HG02798 (cell line): ENCODE measurements around the gene MARCHF2.
A peak's percentile ranks its signal among the peaks of the same experiment; 100 is the strongest.

Experiments used
- ATAC-seq: cut with Tn5 transposase; IDR thresholded peaks from one replicate; pipeline ENCODE4 v1.9.1; 2021; ENCODE audit warnings: mild to moderate bottlenecking; ENCODE audit not compliant: unreplicated experiment, poor library complexity

MARCHF2 gene

GRCh38 chr19:8469613-8470368 is 56.7 kb downstream of the MARCHF2 start:
- ATAC-seq, result no peak

- ATAC-seq, result peak; percentile 57
Measured at GRCh38 chr19:8473648-8474476, 60.8 kb downstream of the MARCHF2 start.

- ATAC-seq, result no peak
Measured at GRCh38 chr19:8475005-8475404, 61.9 kb downstream of the MARCHF2 start.

GRCh38 chr19:8476524-8476923 is 63.4 kb downstream of the MARCHF2 start:
- ATAC-seq, result no peak

GRCh38 chr19:8477889-8478288 is 64.8 kb downstream of the MARCHF2 start:
- ATAC-seq, result no peak

GRCh38 chr19:8478598-8478997 is 65.5 kb downstream of the MARCHF2 start:
- ATAC-seq, result no peak

GRCh38 chr19:8481201-8481600 is 68.1 kb downstream of the MARCHF2 start:
- no peak for ATAC-seq

GRCh38 chr19:8481616-8482015 is 68.5 kb downstream of the MARCHF2 start:
- no peak for ATAC-seq

GRCh38 chr19:8482696-8483095 is 69.6 kb downstream of the MARCHF2 start:
- no peak for ATAC-seq

GRCh38 chr19:8483165-8483564 is 70.1 kb downstream of the MARCHF2 start:
- no peak for ATAC-seq

- ATAC-seq, result no peak
Measured at GRCh38 chr19:8484331-8484894, 71.3 kb downstream of the MARCHF2 start.

- ATAC-seq, result no peak
Measured at GRCh38 chr19:8485561-8486371, 72.7 kb downstream of the MARCHF2 start.

GRCh38 chr19:8486661-8487136 is 73.6 kb downstream of the MARCHF2 start:
- no peak for ATAC-seq

- no peak for ATAC-seq
Measured at GRCh38 chr19:8487137-8487851, 74.2 kb downstream of the MARCHF2 start.

GRCh38 chr19:8488365-8488764 is 75.3 kb downstream of the MARCHF2 start:
- no peak for ATAC-seq
